Body of pancreas (tissue), 4 donors: ENCODE measurements around the gene MARS2.

Experiments
- POLR2A ChIP-seq, 3 donors: fragments of 450-650 bp; IDR thresholded peaks; one replicate each; pipeline ENCODE4 v1.6.1; 2016; ENCODE audit warnings: antibody characterized with exemption in 3 of 3, mild to moderate bottlenecking in 2 of 3
- TF ChIP-seq, protein P1 (sequence below), 7 experiments: fragments of 450-650 bp in 4 of 7; fragments of 200-600 bp in 3 of 7; sonication (generic) in 3 of 7; IDR thresholded peaks; one replicate each; pipeline ENCODE4 v1.5.1; 2016 to 2019; ENCODE audit warnings: antibody characterized with exemption in 7 of 7

DNA sequence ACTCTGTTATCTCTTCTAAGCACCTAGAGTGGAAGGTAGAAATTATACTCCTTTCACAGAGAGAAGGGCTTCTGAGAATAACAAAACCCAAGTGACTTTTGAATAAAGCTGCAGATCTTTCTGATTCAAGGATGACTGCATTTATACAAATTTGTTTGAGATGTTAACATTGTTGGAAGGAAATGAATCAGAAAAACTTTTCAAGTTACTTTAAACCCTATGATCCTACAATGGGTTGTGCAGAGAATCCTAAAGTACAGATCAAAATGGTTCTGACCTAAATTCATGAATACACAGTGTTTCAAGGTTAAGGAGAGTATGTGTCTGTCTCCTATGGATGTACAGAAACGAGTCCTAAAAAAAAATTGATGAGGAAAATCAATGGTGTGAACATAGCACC is 31.6 kb upstream of the MARS2 start:
- TF ChIP-seq, protein P1, sequence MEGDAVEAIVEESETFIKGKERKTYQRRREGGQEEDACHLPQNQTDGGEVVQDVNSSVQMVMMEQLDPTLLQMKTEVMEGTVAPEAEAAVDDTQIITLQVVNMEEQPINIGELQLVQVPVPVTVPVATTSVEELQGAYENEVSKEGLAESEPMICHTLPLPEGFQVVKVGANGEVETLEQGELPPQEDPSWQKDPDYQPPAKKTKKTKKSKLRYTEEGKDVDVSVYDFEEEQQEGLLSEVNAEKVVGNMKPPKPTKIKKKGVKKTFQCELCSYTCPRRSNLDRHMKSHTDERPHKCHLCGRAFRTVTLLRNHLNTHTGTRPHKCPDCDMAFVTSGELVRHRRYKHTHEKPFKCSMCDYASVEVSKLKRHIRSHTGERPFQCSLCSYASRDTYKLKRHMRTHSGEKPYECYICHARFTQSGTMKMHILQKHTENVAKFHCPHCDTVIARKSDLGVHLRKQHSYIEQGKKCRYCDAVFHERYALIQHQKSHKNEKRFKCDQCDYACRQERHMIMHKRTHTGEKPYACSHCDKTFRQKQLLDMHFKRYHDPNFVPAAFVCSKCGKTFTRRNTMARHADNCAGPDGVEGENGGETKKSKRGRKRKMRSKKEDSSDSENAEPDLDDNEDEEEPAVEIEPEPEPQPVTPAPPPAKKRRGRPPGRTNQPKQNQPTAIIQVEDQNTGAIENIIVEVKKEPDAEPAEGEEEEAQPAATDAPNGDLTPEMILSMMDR (IDR thresholded peaks at IDR 0.05) = no peak
- no peak for TF ChIP-seq POLR2A (IDR thresholded peaks at IDR 0.05)
